ENCODE results near the gene DYRK1A.

DYRK1A gene

GRCh38 chr21:37372951-37373350 is 6.4 kb downstream of the DYRK1A start:
- Histone ChIP-seq H4K20me1 (ENCODE audit: insufficient read depth, low read length) (peaks cover 97% of the 10 kb centered on the region), H3K27ac (ENCODE audit: low read length) (no peak overlapping the region), H3K4me2 (ENCODE audit: low read depth, low read length) (no peak overlapping the region), H3K9me3 (replicated peaks; ENCODE audit: insufficient read depth, low read length) (no peaks in the 10 kb centered on the region), H2AFZ (ENCODE audit: low read length) (no peak overlapping the region), H3K4me1 (ENCODE audit: low read length) (peaks cover 33% of the 10 kb centered on the region), H3F3A (ENCODE audit: insufficient read depth, low read length) (peaks cover 28% of the 10 kb centered on the region), H3K9ac (ENCODE audit: low read length) (no peak overlapping the region), H3K27me3 (replicated peaks; ENCODE audit: insufficient read depth, low read length) (no peaks in the 10 kb centered on the region), H3K4me3 (ENCODE audit: low read length) (no peak overlapping the region), H3K36me3 (replicated peaks; ENCODE audit: insufficient read depth, low read length) (no peaks in the 10 kb centered on the region), H3K9me2 (replicated peaks; ENCODE audit: insufficient read depth, low read length) (no peaks in the 10 kb centered on the region), H3K79me2 (ENCODE audit: low read length) (peaks cover 100% of the 10 kb centered on the region)
- no peak for DNase-seq
- no peak for TF ChIP-seq EZH2phosphoT487 (IDR thresholded peaks at IDR 0.05; ENCODE audit: low read length)
- TF ChIP-seq CTCF (IDR thresholded peaks at IDR 0.05; ENCODE audit: low read length), result no peak
- TF ChIP-seq EZH2 (optimal IDR thresholded peaks at IDR 0.05; ENCODE audit: low read depth, low read length), result no peak

DNA sequence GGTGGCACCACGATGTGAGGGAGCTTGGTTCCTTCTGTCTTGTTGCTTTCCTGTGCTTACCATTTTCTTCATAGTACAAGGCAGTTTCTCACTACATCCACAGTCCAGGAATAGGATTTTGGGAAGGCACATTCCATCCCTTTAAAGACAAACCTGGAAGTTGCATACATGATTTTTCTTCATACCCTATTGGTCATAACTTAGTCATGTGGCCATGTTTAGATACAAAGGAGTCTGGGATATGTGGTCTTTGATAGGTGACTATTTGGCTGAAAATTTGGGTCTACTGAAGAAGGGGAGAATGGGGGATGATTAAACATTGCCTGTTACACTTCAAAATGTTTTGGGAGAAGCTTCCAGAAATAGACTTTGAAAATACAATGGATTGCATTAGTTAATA is 7.0 kb downstream of the DYRK1A start:
- Histone ChIP-seq H3K9me2 (replicated peaks; ENCODE audit: insufficient read depth, low read length) (no peaks in the 10 kb centered on the region), H3K79me2 (ENCODE audit: low read length) (peaks cover 100% of the 10 kb centered on the region), H3K36me3 (replicated peaks; ENCODE audit: insufficient read depth, low read length) (no peaks in the 10 kb centered on the region), H3K4me3 (ENCODE audit: low read length) (no peak overlapping the region), H3F3A (ENCODE audit: insufficient read depth, low read length) (peaks cover 24% of the 10 kb centered on the region), H3K9me3 (replicated peaks; ENCODE audit: insufficient read depth, low read length) (no peaks in the 10 kb centered on the region), H3K4me1 (ENCODE audit: low read length) (peaks cover 30% of the 10 kb centered on the region), H3K9ac (ENCODE audit: low read length) (no peak overlapping the region), H4K20me1 (ENCODE audit: insufficient read depth, low read length) (peaks cover 99% of the 10 kb centered on the region), H3K4me2 (ENCODE audit: low read depth, low read length) (no peak overlapping the region), H3K27ac (ENCODE audit: low read length) (no peak overlapping the region), H3K27me3 (replicated peaks; ENCODE audit: insufficient read depth, low read length) (no peaks in the 10 kb centered on the region), H2AFZ (ENCODE audit: low read length) (no peak overlapping the region)
- no peak for TF ChIP-seq EZH2phosphoT487 (IDR thresholded peaks at IDR 0.05; ENCODE audit: low read length)
- no peak for TF ChIP-seq CTCF (IDR thresholded peaks at IDR 0.05; ENCODE audit: low read length)
- TF ChIP-seq EZH2 (optimal IDR thresholded peaks at IDR 0.05; ENCODE audit: low read depth, low read length), result no peak
- DNase-seq, result no peak

- Histone ChIP-seq H3K27ac (ENCODE audit: low read length) (no peak overlapping the region), H3K4me2 (ENCODE audit: low read depth, low read length) (no peak overlapping the region), H3K4me3 (ENCODE audit: low read length) (no peak overlapping the region), H3K9me3 (replicated peaks; ENCODE audit: insufficient read depth, low read length) (no peaks in the 10 kb centered on the region), H3K36me3 (replicated peaks; ENCODE audit: insufficient read depth, low read length) (no peaks in the 10 kb centered on the region), H3K9me2 (replicated peaks; ENCODE audit: insufficient read depth, low read length) (no peaks in the 10 kb centered on the region), H3K27me3 (replicated peaks; ENCODE audit: insufficient read depth, low read length) (no peaks in the 10 kb centered on the region), H3K79me2 (ENCODE audit: low read length) (peaks cover 100% of the 10 kb centered on the region), H2AFZ (ENCODE audit: low read length) (no peak overlapping the region), H4K20me1 (ENCODE audit: insufficient read depth, low read length) (peaks cover 99% of the 10 kb centered on the region), H3K9ac (ENCODE audit: low read length) (no peak overlapping the region), H3K4me1 (ENCODE audit: low read length) (peaks cover 25% of the 10 kb centered on the region), H3F3A (ENCODE audit: insufficient read depth, low read length) (peaks cover 22% of the 10 kb centered on the region)
- TF ChIP-seq EZH2phosphoT487 (IDR thresholded peaks at IDR 0.05; ENCODE audit: low read length), result no peak
- no peak for TF ChIP-seq EZH2 (optimal IDR thresholded peaks at IDR 0.05; ENCODE audit: low read depth, low read length)
- TF ChIP-seq CTCF (IDR thresholded peaks at IDR 0.05; ENCODE audit: low read length), result no peak
- DNase-seq, result no peak
These were observed 7.5 kb downstream of the DYRK1A start for GRCh38 chr21:37374027-37374426.

Measured in MM.1S (cell line).